ENCODE results near the gene RAB14. TPM values are rescaled to one million over a fixed set of nuclear protein-coding genes. Genes with fewer than 3 reads are reported as not detected.

Gene RAB14
- total RNA-seq, 1 donor from 2014 or later = 35.9 TPM

- Histone ChIP-seq H3K36me3 (no peaks in the 10 kb centered on the region), H3K27ac (no peak overlapping the region), H2AFZ (replicated peaks) (peak overlapping the region; percentile 69), H3K27me3 (peaks cover 31% of the 10 kb centered on the region), H3K9ac (no peak overlapping the region), H4K20me1 (ENCODE audit: low read depth) (no peaks in the 10 kb centered on the region), H3K4me2 (no peak overlapping the region), H3K79me2 (ENCODE audit: low read depth) (no peaks in the 10 kb centered on the region), H3K4me1 (peaks cover 34% of the 10 kb centered on the region), H3F3A (ENCODE audit: low read depth) (peaks cover 23% of the 10 kb centered on the region), H3K9me3 (ENCODE audit: low read depth) (no peaks in the 10 kb centered on the region), H3K4me3 (no peak overlapping the region)
- no peaks in the 10 kb centered on the region for H3K36me3 Mint-ChIP-seq
- H3K27ac Mint-ChIP-seq = no peak overlapping the region
- DNase-seq (ENCODE audit: low spot score) = no peak
- peaks cover 39% of the 10 kb centered on the region for H3K4me1 Mint-ChIP-seq
- no peaks in the 10 kb centered on the region for H3K9me3 Mint-ChIP-seq
- peaks cover 7% of the 10 kb centered on the region for H3K27me3 Mint-ChIP-seq (ENCODE audit: insufficient read depth, low read depth)
- H3K4me3 Mint-ChIP-seq = no peak overlapping the region
- TF ChIP-seq CTCF (IDR thresholded peaks at IDR 0.05) = no peak
- TF ChIP-seq EZH2phosphoT487 (IDR thresholded peaks at IDR 0.05) = no peak
- no peak for TF ChIP-seq EZH2 (IDR thresholded peaks at IDR 0.05)
Measured at GRCh38 chr9:121221664-121222055, 20.0 kb upstream of the RAB14 start.

- H3K79me2 ChIP-seq (ENCODE audit: low read depth) = no peaks in the 10 kb centered on the region
- peak overlapping the region; percentile 69 for H2AFZ ChIP-seq (replicated peaks)
- Mint-ChIP-seq H3K36me3 (no peaks in the 10 kb centered on the region), H3K27ac (peak overlapping the region; percentile 50), H3K27me3 (ENCODE audit: insufficient read depth, low read depth) (peaks cover 7% of the 10 kb centered on the region), H3K9me3 (no peaks in the 10 kb centered on the region), H3K4me1 (peaks cover 37% of the 10 kb centered on the region), H3K4me3 (no peak overlapping the region)
- no peaks in the 10 kb centered on the region for H3K9me3 ChIP-seq (ENCODE audit: low read depth)
- H3K4me2 ChIP-seq = peak overlapping the region; percentile 67
- no peak for TF ChIP-seq CTCF (IDR thresholded peaks at IDR 0.05)
- TF ChIP-seq EZH2 (IDR thresholded peaks at IDR 0.05) = no peak
- no peak for TF ChIP-seq EZH2phosphoT487 (IDR thresholded peaks at IDR 0.05)
- H3F3A ChIP-seq (ENCODE audit: low read depth) = peaks cover 23% of the 10 kb centered on the region
- no peaks in the 10 kb centered on the region for H4K20me1 ChIP-seq (ENCODE audit: low read depth)
- peaks cover 31% of the 10 kb centered on the region for H3K27me3 ChIP-seq
- DNase-seq (ENCODE audit: low spot score) = peak; percentile 45
- H3K36me3 ChIP-seq = no peaks in the 10 kb centered on the region
- H3K27ac ChIP-seq = peak overlapping the region; percentile 5
- peaks cover 34% of the 10 kb centered on the region for H3K4me1 ChIP-seq
- no peak overlapping the region for H3K9ac ChIP-seq
- H3K4me3 ChIP-seq = peak overlapping the region; percentile 14
Measured at GRCh38 chr9:121220996-121221663, 19.5 kb upstream of the RAB14 start.

- Mint-ChIP-seq H3K4me1 (peaks cover 29% of the 10 kb centered on the region), H3K9me3 (no peaks in the 10 kb centered on the region), H3K36me3 (no peaks in the 10 kb centered on the region), H3K4me3 (no peak overlapping the region), H3K27me3 (ENCODE audit: insufficient read depth, low read depth) (peaks cover 7% of the 10 kb centered on the region), H3K27ac (no peak overlapping the region)
- no peak for DNase-seq (ENCODE audit: low spot score)
- no peak overlapping the region for H3K9ac ChIP-seq
- peaks cover 28% of the 10 kb centered on the region for H3K4me1 ChIP-seq
- H3K9me3 ChIP-seq (ENCODE audit: low read depth) = no peaks in the 10 kb centered on the region
- H3K27ac ChIP-seq = no peak overlapping the region
- no peaks in the 10 kb centered on the region for H4K20me1 ChIP-seq (ENCODE audit: low read depth)
- H3K27me3 ChIP-seq = peaks cover 31% of the 10 kb centered on the region
- H3K36me3 ChIP-seq = no peaks in the 10 kb centered on the region
- H3K4me2 ChIP-seq = no peak overlapping the region
- peaks cover 23% of the 10 kb centered on the region for H3F3A ChIP-seq (ENCODE audit: low read depth)
- TF ChIP-seq CTCF (IDR thresholded peaks at IDR 0.05) (no peak), EZH2phosphoT487 (IDR thresholded peaks at IDR 0.05) (no peak), EZH2 (IDR thresholded peaks at IDR 0.05) (no peak)
- H3K4me3 ChIP-seq = no peak overlapping the region
- H3K79me2 ChIP-seq (ENCODE audit: low read depth) = no peaks in the 10 kb centered on the region
- H2AFZ ChIP-seq (replicated peaks) = no peak overlapping the region
Measured at GRCh38 chr9:121219530-121219929, 17.9 kb upstream of the RAB14 start.

Measured in neural progenitor cell (in vitro differentiated cells).